ENCODE data around the gene GPR22.

GPR22 gene

GRCh38 chr7:107469929-107470328 is at the start of gene GPR22:
TSS of gene GPR22 (plus strand) at chr7:107470057. CDS start at chr7:107474061, 4,004 bp downstream.
- no peak for DNase-seq

- no peak for DNase-seq
These were observed 42.4 kb upstream of the GPR22 start for GRCh38 chr7:107427462-107427861.

DNA sequence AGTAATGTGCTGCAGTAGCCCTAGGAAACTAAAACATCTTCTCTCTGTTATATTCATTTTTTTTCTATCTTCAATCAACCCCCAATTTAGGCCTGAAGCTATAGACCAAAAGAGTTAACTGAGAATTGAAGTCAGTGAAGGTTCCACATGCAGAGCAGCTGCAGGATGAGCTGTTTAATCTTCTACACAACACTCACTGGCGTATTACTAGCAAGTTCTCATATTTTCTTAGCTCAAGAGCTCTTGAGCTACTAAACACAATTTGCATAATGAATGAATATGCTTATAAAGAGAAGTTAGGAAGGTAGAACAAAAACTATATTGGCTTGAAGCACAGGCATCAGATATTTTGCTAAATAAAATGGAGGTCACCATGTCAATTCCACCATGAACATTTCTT is 41.2 kb upstream of the GPR22 start:
- no peak for DNase-seq

GRCh38 chr7:107430057-107430456 is 39.8 kb upstream of the GPR22 start:
- no peak for DNase-seq

- no peak for DNase-seq
These were observed 37.6 kb upstream of the GPR22 start for GRCh38 chr7:107432261-107432660.

GRCh38 chr7:107435749-107436148 is 34.1 kb upstream of the GPR22 start:
- no peak for DNase-seq

GRCh38 chr7:107439025-107439424 is 30.8 kb upstream of the GPR22 start:
- DNase-seq = no peak

DNA sequence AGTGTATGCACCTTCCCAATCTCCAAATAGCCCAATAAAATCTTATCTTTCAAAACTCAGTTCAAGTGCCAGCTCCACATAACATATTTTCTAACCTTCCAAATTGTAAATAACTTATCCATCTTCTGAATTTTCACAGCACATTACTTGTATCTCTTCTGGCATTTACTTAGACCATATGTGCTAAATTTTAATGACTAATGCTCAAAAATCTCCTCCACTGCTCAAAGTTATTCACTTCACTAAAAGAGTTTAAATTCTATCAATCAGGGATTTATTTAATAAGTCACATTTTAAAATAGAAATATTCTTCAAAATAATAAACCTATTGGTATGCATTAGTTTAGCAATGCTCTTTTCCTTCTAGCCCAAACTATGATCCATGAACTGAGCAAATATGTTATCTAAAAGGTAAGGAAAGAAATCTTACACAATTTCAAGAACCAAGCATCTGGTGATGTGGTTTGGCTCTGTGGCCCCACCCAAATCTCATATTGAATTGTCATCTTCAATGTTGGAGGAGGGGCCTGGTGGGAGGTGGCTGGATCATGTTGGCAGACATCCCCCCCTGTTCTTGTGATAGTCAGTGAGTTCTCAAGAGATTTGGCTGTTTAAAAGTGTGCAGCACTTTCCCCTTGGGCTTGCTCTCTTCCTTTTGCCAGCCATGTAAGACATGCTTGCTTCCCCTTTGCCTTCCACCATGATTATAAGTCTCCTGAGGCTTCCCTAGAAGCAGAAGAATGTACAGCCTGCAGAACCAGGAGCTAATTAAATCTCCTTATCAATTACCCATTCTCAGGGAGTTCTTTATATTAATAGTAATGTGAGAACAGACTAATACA is 28.1 kb upstream of the GPR22 start:
- DNase-seq = no peak

- DNase-seq = no peak
These were observed 27.2 kb upstream of the GPR22 start for GRCh38 chr7:107442678-107443077.

- no peak for DNase-seq
These were observed 23.3 kb upstream of the GPR22 start for GRCh38 chr7:107446531-107446930.

DNA sequence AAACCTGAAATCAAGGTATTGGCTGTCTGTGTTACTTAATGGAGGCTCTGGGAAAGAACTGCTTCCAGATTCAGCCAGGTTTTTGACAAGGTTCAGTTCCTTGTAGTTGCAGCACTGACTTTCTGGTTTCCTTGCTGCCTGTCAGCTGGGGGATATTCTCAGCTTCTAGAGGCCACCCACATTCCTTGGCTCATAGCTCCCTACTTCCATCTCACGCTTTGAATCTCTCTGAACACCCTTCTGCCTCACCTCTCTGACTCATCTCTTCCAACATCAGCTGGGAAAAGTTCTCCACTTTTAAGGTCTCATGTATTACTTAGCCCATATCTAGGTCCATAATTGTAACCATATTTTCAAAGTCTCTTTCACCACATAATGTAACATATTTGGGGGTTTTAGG is 22.9 kb upstream of the GPR22 start:
- no peak for DNase-seq

DNA sequence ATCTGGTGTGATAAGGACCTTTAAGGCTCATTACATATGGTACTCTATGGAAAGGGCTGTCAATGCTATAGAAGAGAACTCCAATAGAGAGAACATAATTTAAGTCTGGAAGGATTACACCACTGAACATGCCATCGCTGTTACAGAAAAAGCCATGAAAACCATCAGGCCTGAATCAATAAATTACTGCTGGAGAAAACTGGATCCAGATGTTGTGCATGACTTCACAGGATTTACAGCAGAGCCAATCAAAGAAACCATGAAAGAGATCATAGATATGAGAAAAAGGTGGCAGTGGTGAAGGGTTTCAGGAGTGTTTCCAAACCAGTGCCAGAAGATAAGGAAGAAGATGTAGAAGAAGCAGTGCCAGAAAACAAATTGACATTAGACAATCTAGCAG is 18.9 kb upstream of the GPR22 start:
- no peak for DNase-seq

DNA sequence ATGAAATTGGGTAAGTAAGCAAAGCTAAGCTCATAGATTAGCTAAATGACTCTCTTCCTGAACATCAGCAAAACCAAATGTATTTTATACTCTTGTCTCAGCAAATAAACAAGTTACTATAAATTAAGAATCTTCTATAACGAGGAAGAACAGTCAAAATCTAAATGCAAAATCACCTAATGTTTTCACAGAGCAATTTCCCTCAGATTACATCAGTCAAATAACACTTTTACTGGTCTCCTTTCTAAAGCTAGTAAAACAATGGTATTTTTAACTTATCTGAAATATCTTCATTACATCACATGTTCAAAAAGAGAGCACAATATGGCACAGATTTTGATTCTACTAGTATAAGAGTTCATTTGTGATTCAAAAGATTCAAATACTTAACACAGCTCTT is 16.5 kb upstream of the GPR22 start:
- no peak for DNase-seq

- DNase-seq = no peak
These were observed 7.8 kb upstream of the GPR22 start for GRCh38 chr7:107461938-107462533.

DNA sequence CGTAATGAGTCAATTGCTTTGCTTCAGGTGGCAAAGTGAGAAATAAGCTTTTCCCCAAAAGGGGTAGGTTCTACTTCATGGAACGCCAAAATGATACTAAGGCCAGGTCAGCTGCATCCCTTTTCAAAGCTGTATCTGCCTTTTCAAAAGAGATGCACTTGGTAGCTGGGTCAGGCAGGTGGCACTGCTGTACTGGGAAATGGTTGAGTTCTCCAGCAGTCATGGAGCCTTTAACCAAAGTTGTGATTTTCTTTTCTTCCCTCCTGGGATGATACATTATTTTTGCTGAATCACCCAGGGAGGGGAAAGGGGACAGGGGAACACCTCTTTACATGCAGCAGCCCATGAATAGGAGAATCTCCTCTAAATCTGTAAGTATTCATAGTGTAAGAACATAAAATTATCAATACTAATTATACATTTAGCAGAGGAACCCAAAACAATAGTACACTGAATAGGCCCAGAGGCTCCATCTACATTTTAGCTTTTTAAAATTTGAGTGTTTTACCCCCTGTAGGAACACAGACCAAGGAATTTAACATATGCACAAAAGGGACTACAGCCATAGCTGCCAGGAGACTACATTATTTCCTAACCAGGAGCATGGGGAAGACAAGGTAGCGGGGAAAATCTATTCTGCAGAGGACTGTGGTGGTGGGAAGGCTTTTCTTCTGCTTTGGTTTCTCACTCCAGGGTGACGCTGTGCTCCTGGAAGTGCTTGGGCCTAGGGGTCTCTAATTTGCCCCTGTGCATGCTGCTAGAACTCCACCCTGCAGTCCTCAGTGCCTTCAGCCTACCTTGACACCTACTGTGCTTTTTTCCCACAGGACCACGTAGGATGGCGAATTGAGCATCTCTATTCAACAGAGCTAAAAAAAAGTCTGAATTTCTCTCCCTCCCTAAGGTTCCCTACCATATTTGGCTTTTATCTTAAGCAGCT is 6.4 kb upstream of the GPR22 start:
- peak; percentile 34 for DNase-seq

- no peak for DNase-seq
These were observed 5.1 kb upstream of the GPR22 start for GRCh38 chr7:107464666-107465226.

- DNase-seq = no peak
These were observed 1.9 kb upstream of the GPR22 start for GRCh38 chr7:107467972-107468371.

DNA sequence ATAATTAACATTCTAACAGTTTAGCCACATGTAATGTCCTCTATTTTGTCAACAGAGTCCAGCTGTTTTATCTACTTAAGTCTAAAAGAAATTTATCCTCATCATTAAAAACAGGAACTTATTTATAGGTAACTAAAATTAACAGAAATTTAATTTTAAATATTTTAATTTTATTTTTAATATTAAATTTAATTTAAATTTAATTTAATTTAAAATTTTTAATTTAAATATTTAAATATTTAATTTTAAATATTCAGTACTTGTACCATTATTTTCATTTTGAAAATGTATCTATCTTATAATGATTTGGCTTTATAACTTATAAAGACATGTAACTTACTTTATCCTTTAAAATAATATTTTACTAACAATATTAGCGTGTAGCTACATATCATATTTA is 1.0 kb upstream of the GPR22 start:
- DNase-seq = no peak

DNA sequence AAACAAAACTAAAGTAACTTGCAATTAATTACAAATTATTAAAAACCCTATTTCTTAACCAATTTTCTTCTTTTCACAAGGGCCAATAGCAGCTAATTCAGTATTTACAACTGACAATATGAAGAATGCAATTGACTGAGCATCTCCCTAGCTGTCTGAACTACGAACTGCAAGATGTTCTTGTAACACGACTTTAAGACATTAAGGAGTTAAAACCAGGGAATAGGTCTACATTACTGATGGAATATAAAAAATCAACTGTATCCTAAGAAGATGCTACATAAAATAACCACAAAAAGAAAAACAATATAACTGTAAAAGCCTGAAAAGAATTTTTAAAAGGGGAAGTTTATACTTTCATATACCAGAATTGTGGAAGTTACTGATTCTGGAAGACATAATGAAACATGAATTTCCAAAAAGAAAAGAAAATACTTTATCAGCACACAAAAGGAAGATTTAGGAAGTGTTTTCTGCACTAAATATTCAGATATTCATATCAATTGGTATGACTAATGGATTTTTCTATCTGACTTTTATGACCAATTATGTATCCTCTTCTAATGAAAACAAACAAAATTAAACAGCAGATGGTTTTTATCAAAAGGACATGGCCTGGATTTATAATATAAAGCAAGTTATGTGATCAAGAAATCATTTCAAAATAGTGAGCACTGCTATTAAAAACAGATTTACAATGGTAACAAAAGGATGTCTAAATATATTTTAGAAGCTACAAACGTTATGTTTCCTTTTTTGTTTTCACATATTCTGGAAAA is 1.6 kb downstream of the GPR22 start:
- DNase-seq = no peak

GRCh38 chr7:107472116-107472515 is 2.3 kb downstream of the GPR22 start:
- DNase-seq = no peak

GRCh38 chr7:107474104-107474521 is 4.3 kb downstream of the GPR22 start:
- DNase-seq = no peak

DNA sequence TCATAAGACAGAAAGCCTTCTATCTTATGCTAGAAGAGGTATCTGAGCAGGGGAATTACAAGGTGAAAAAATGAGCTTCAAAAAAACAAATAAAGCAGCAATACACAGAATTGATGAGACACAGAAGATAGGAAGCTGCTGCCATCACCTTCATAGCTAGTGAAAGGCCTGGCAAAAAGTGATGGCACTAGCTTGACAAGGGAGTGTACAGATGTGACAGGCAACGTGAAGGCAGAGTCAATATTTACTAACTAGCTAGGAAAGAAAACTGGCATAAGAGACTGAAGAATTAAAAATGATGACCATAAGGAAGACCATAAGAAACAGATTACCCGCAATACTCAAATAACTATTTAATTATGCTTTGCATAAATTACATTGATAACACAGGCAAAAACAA is 9.4 kb downstream of the GPR22 start:
- no peak for DNase-seq
